ENCODE data around the gene ARHGAP31. TPM values are rescaled to one million over a fixed set of nuclear protein-coding genes. Genes with fewer than 3 reads are reported as not detected.

The ARHGAP31 gene
- polyA plus RNA-seq, 3 donors = 4.7 to 9.8 (median 7.6) TPM

DNA sequence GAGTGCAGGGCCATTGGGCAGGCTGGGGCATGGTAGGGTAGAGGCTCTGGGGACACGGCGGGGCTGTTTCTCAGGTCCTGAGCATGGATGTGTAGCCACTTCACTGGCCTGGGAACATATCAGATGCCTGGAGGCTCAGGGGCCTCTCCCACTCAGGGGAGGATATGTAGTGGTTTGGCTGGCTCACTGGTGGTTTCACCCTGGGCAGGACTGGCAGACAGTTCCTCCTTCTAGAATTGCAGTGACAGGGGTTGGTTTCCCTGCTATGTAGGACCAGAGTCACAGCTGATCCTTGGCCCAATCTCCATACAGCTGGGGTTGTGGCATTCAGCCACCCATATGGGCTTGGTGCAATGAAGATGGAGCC, 4.8 kb upstream of the ARHGAP31 start:
- peaks cover 8 to 20% (median 13%) of the 10 kb centered on the region in 7 donors for H3K9me3 Mint-ChIP-seq
- DNase-seq = peak; percentile 35 to 59 (median 44)

DNA sequence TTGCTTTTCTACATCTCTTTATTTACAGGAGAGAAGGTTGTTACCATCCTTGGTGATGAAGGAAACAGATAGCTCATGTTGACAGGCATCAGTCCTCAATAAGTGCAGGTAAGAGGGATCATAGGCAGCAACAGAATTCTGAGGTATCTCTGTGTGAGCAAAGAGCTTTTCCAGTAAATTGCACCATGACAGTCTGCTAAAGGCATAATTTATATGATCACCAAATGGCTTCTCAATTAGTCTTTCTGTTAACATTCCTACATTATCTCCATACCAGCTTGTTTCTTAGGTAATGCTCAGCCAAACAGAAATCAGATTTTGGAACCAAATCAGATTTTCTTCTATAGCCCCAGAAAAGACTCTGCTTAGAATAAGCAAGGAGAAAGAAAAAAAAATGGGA, 3.6 kb upstream of the ARHGAP31 start:
- H4K20me1 ChIP-seq (ENCODE audit: insufficient read depth, low read length) = no peaks in the 10 kb centered on the region
- no peaks in the 10 kb centered on the region for H3K9me3 ChIP-seq (replicated peaks in 1 of 2; ENCODE audit: control insufficient read depth in 1 of 2, insufficient read depth in 1 of 2, low read length in 2 of 2)
- intact Hi-C loops (cut with micrococcal nuclease) = loop anchor here in 1 of 2 donors (10.0 kb wide), 1 partner anchor 54 kb away; no protein-coding TSS in a partner anchor
- Mint-ChIP-seq H3K27me3 (ENCODE audit: low read depth in 3 of 3) (peaks cover 0 to 11% (median 4%) of the 10 kb centered on the region in 3 donors), H3K4me3 (no peak overlapping the region), H3K27ac (no peak overlapping the region), H3K4me1 (peaks cover 27% of the 10 kb centered on the region), H3K9me3 (peaks cover 8 to 20% (median 14%) of the 10 kb centered on the region in 7 donors), H3K36me3 (no peaks in the 10 kb centered on the region)
- no peak overlapping the region for H3K4me2 ChIP-seq (replicated peaks; ENCODE audit: extremely low read depth, low read length, poor library complexity, severe bottlenecking)
- TF ChIP-seq CTCF (IDR thresholded peaks at IDR 0.05) = no peak
- no peak overlapping the region for H3K9ac ChIP-seq (ENCODE audit: insufficient read depth, low read length, poor library complexity, severe bottlenecking)
- no peaks in the 10 kb centered on the region for H3K36me3 ChIP-seq (replicated peaks in 1 of 2; ENCODE audit: control insufficient read depth in 1 of 2, insufficient read depth in 2 of 2, low read length in 2 of 2)
- H3K4me1 ChIP-seq (ENCODE audit: control insufficient read depth in 1 of 2, insufficient read depth in 2 of 2, low read length in 2 of 2) = peaks cover 21 to 27% of the 10 kb centered on the region in 2 donors
- DNase-seq = no peak
- H2AFZ ChIP-seq (ENCODE audit: insufficient read depth, low read depth, low read length, poor library complexity, severe bottlenecking) = no peak overlapping the region
- no peak overlapping the region for H3K4me3 ChIP-seq (replicated peaks in 1 of 3; ENCODE audit: low read depth in 2 of 3, low read length in 3 of 3)
- H3K79me2 ChIP-seq (ENCODE audit: insufficient read depth, low read length) = peaks cover 10% of the 10 kb centered on the region
- no peak overlapping the region for H3K27ac ChIP-seq (ENCODE audit: low read depth in 1 of 2, low read length in 2 of 2)
- H3K27me3 ChIP-seq (ENCODE audit: control insufficient read depth in 2 of 2, insufficient read depth in 2 of 2, low read length in 2 of 2) = peaks cover 0 to 2% of the 10 kb centered on the region in 2 donors

More for the DNA sequence above, 4.8 kb upstream of the ARHGAP31 start:
- H3K4me2 ChIP-seq (replicated peaks; ENCODE audit: extremely low read depth, low read length, poor library complexity, severe bottlenecking) = no peak overlapping the region
- H3K4me1 ChIP-seq (ENCODE audit: control insufficient read depth in 1 of 2, insufficient read depth in 2 of 2, low read length in 2 of 2) = peaks cover 21 to 25% of the 10 kb centered on the region in 2 donors
- H3K27me3 ChIP-seq (ENCODE audit: control insufficient read depth in 2 of 2, insufficient read depth in 2 of 2, low read length in 2 of 2) = peaks cover 0 to 2% of the 10 kb centered on the region in 2 donors
- no peaks in the 10 kb centered on the region for H3K36me3 ChIP-seq (replicated peaks in 1 of 2; ENCODE audit: control insufficient read depth in 1 of 2, insufficient read depth in 2 of 2, low read length in 2 of 2)
- no peaks in the 10 kb centered on the region for H3K9me3 ChIP-seq (replicated peaks in 1 of 2; ENCODE audit: control insufficient read depth in 1 of 2, insufficient read depth in 1 of 2, low read length in 2 of 2)
- peak overlapping the region in 2 of 7 donors; percentile 48 to 64 for H3K27ac Mint-ChIP-seq
- peaks cover 0 to 11% (median 6%) of the 10 kb centered on the region in 3 donors for H3K27me3 Mint-ChIP-seq (ENCODE audit: low read depth in 3 of 3)
- H4K20me1 ChIP-seq (ENCODE audit: insufficient read depth, low read length) = no peaks in the 10 kb centered on the region
- intact Hi-C loops (cut with micrococcal nuclease) = no loop called here
- no peak for TF ChIP-seq CTCF (IDR thresholded peaks at IDR 0.05)
- peak overlapping the region; percentile 3 for H2AFZ ChIP-seq (ENCODE audit: insufficient read depth, low read depth, low read length, poor library complexity, severe bottlenecking)
- H3K4me3 ChIP-seq (replicated peaks in 1 of 3; ENCODE audit: low read depth in 2 of 3, low read length in 3 of 3) = no peak overlapping the region
- H3K79me2 ChIP-seq (ENCODE audit: insufficient read depth, low read length) = no peaks in the 10 kb centered on the region
- H3K27ac ChIP-seq (ENCODE audit: low read depth in 1 of 2, low read length in 2 of 2) = no peak overlapping the region
- H3K4me1 Mint-ChIP-seq = peaks cover 25% of the 10 kb centered on the region
- WGBS (ENCODE audit: insufficient coverage) = 44% methylated on average over 2 of the region's 2 CpGs
- no peaks in the 10 kb centered on the region for H3K36me3 Mint-ChIP-seq
- no peak overlapping the region for H3K9ac ChIP-seq (ENCODE audit: insufficient read depth, low read length, poor library complexity, severe bottlenecking)
- H3K4me3 Mint-ChIP-seq = no peak overlapping the region
